GM19025 (cell line): ENCODE measurements around the gene FBLN2.
"Not testable (repeated sequence)": the region's sequence is repeated elsewhere in the genome, so short reads cannot be mapped to it uniquely, and the experiment has no call there.

Experiments used
- ATAC-seq: cut with Tn5 transposase; IDR thresholded peaks from one replicate; pipeline ENCODE4 v1.9.1; 2021; ENCODE audit warnings: mild to moderate bottlenecking, low read depth, moderate library complexity; ENCODE audit not compliant: unreplicated experiment

The FBLN2 gene

GRCh38 chr3:13513051-13513912 is 35.6 kb upstream of the FBLN2 start:
- no peak for ATAC-seq

GRCh38 chr3:13513913-13514517 is 34.9 kb upstream of the FBLN2 start:
- no peak for ATAC-seq

- ATAC-seq: no peak
Measured at GRCh38 chr3:13514639-13515435, 34.1 kb upstream of the FBLN2 start.

GRCh38 chr3:13515786-13516759 is 32.9 kb upstream of the FBLN2 start:
- no peak for ATAC-seq

- no peak for ATAC-seq
Measured at GRCh38 chr3:13516760-13517135, 32.2 kb upstream of the FBLN2 start.

GRCh38 chr3:13517253-13517977 is 31.5 kb upstream of the FBLN2 start:
- ATAC-seq: no peak

- no peak for ATAC-seq
Measured at GRCh38 chr3:13518516-13518953, 30.4 kb upstream of the FBLN2 start.

- ATAC-seq: no peak
Measured at GRCh38 chr3:13519006-13519791, 29.7 kb upstream of the FBLN2 start.

- no peak for ATAC-seq
Measured at GRCh38 chr3:13520326-13520880, 28.5 kb upstream of the FBLN2 start.

- ATAC-seq: no peak
Measured at GRCh38 chr3:13521309-13521708, 27.6 kb upstream of the FBLN2 start.

- not testable (repeated sequence) for ATAC-seq
Measured at GRCh38 chr3:13521749-13522148, 27.2 kb upstream of the FBLN2 start.

- ATAC-seq: no peak
Measured at GRCh38 chr3:13522236-13522635, 26.7 kb upstream of the FBLN2 start.

- ATAC-seq: no peak
Measured at GRCh38 chr3:13524979-13525669, 23.8 kb upstream of the FBLN2 start.

GRCh38 chr3:13525827-13526625 is 22.9 kb upstream of the FBLN2 start:
- ATAC-seq: no peak

- ATAC-seq: no peak
Measured at GRCh38 chr3:13526626-13526949, 22.3 kb upstream of the FBLN2 start.

GRCh38 chr3:13528217-13528867 is 20.6 kb upstream of the FBLN2 start:
- ATAC-seq: no peak
